ENCODE results near the gene MECP2. TPM values are rescaled to one million over a fixed set of nuclear protein-coding genes. Genes with fewer than 3 reads are reported as not detected.

MECP2 gene
- total RNA-seq, 4 donors from 2014 or later: 22.1 to 53.1 (median 37.8) TPM

- DNase-seq: no peak
- TF ChIP-seq POLR2A (IDR thresholded peaks at IDR 0.05) (no peak), CTCF (IDR thresholded peaks at IDR 0.05) (no peak)
- Histone ChIP-seq H3K27me3 (no peaks in the 10 kb centered on the region), H3K4me1 (peaks cover 0 to 27% (median 9%) of the 10 kb centered on the region in 4 donors), H3K27ac (peak overlapping the region; percentile 87 to 96 (median 94)), H3K36me3 (no peaks in the 10 kb centered on the region), H3K9me3 (no peaks in the 10 kb centered on the region), H3K4me3 (no peak overlapping the region)
- in situ Hi-C loops (cut with MboI; ENCODE audit: low pct_ligation_motif_present in 1 of 4, low pct_unique_long_range_greater_than_20kb in 1 of 4, low sequenced_read_pairs in 3 of 4) (no loop called here), intact Hi-C loops (cut with DNase I; ENCODE audit: low total_unique reads) (no loop called here)
- WGBS, 2 donors (ENCODE audit: low coverage in 1 of 2): 82% methylated on average over 20 of the region's 26 CpGs; no CpG with 5 or more reads in 1 of the 2 donors
Measured at GRCh38 chrX:154017766-154018517, 79.6 kb downstream of the MECP2 start.

GRCh38 chrX:154016366-154017076 is 81.0 kb downstream of the MECP2 start:
- DNase-seq: no peak
- no peaks in the 10 kb centered on the region for H3K9me3 ChIP-seq
- H3K27ac ChIP-seq: no peak overlapping the region
- in situ Hi-C loops (cut with MboI; ENCODE audit: low pct_ligation_motif_present in 1 of 4, low pct_unique_long_range_greater_than_20kb in 1 of 4, low sequenced_read_pairs in 3 of 4) (no loop called here), intact Hi-C loops (cut with DNase I; ENCODE audit: low total_unique reads) (no loop called here)
- no peak for TF ChIP-seq CTCF (IDR thresholded peaks at IDR 0.05)
- no peak for TF ChIP-seq POLR2A (IDR thresholded peaks at IDR 0.05)
- no peak for TF ChIP-seq EP300 (IDR thresholded peaks at IDR 0.05; ENCODE audit: low read depth)
- TF ChIP-seq POLR2AphosphoS5 (IDR thresholded peaks at IDR 0.05): no peak
- 90% methylated on average over 24 of the region's 24 CpGs; no CpG with 5 or more reads in 1 of the 2 donors for WGBS, 2 donors (ENCODE audit: low coverage in 1 of 2)
- no peaks in the 10 kb centered on the region for H3K36me3 ChIP-seq
- H3K27me3 ChIP-seq: no peaks in the 10 kb centered on the region
- H3K4me1 ChIP-seq: peaks cover 0 to 27% (median 9%) of the 10 kb centered on the region in 4 donors
- H3K4me3 ChIP-seq: no peak overlapping the region

- Histone ChIP-seq H3K27ac (no peak overlapping the region), H3K27me3 (no peaks in the 10 kb centered on the region), H3K4me3 (no peak overlapping the region), H3K36me3 (no peaks in the 10 kb centered on the region), H3K9me3 (no peaks in the 10 kb centered on the region), H3K4me1 (peaks cover 0 to 22% (median 9%) of the 10 kb centered on the region in 4 donors)
- in situ Hi-C loops (cut with MboI; ENCODE audit: low pct_ligation_motif_present in 1 of 4, low pct_unique_long_range_greater_than_20kb in 1 of 4, low sequenced_read_pairs in 3 of 4) (no loop called here), intact Hi-C loops (cut with DNase I; ENCODE audit: low total_unique reads) (no loop called here)
- no peak for DNase-seq
- WGBS, 2 donors (ENCODE audit: low coverage in 1 of 2): 80% methylated on average over 16 of the region's 16 CpGs; no CpG with 5 or more reads in 1 of the 2 donors
- TF ChIP-seq EP300 (IDR thresholded peaks at IDR 0.05; ENCODE audit: low read depth): no peak
- TF ChIP-seq POLR2A (IDR thresholded peaks at IDR 0.05): no peak
- no peak for TF ChIP-seq CTCF (IDR thresholded peaks at IDR 0.05)
- no peak for TF ChIP-seq POLR2AphosphoS5 (IDR thresholded peaks at IDR 0.05)
Measured at GRCh38 chrX:154015581-154016264, 81.8 kb downstream of the MECP2 start.
